SW 1271 (cell line): ENCODE measurements around the gene SEL1L3.
"Not testable (repeated sequence)": the region's sequence is repeated elsewhere in the genome, so short reads cannot be mapped to it uniquely, and the experiment has no call there.

Experiments used
- DNase-seq, 2 experiments: peaks; one replicate each; lab custom pipeline; 2025; lab: John Stamatoyannopoulos, UW

Gene SEL1L3

DNA sequence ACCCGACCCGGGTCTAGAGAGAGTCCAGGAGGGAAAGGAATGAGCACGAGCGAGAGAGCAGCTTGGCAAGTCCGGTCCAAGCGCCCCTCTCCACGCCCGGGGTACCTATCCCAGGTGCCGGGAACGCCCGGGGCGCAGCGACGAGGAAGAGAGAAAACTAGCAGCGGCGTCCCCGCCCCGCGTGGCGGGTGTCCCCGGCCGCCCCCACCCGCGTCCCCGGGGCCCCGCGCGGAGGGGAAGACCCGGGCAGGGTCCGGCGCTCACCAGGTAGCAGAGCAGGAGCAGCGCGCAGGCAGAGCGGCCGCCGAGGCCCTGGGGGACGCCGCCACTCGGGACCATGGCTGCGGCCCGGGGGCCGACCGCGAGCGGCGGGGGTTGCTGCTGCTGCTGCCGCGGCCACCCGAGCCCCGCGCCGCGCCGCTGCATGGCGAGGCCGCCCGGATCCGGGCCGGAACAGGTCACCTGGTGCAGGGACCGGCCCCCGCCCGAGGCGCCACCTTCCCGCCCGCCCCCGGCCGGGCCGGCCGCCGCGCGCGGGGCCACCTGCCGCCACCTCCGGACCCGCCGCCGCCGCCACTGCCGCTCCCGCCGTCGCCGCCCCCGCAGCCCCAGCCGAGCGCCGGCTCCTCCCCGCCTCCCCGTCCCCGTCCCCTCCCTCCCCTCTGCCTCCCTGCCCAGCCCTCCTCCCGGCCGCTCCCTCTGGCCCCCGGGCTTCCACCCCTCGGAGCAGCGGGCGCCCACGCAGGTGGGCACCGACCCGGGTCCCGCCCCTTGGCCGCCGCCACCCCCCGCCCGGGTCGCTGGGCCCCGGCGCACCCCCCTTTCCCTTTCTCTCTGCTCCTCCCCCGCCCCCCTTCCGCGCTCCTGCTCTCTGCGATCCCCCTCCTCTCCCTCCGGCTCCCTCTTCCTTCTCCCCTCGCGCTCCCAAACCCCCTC, at the start of gene SEL1L3:
Gene SEL1L3, minus strand, starts transcription at position 578 of the 936 bp plus-strand sequence. Its CDS starts 152 bp downstream, at position 426.
- no peak for DNase-seq

DNA sequence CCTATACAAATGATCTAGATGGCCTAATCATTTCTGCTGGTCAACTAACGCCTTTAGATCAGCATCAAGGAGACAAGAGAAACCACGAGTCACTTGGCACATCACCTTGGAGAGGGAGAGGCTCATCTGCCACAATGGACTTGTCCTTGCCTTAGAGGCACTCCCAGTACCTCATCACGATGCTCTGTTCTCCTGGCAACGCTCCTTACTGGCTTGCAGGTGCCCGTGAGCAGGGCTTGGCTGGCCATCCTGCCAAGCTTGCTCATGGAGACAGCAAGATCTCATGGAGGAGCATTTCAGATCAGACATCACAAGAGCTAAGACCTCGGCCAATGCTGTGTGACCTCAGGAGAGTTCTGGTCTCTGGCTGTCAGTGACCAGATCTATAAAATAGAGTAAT, 48.6 kb upstream of the SEL1L3 start:
- DNase-seq, result no peak

GRCh38 chr4:25908491-25908901, 45.7 kb upstream of the SEL1L3 start:
- peak; percentile 13 to 83 for DNase-seq

DNA sequence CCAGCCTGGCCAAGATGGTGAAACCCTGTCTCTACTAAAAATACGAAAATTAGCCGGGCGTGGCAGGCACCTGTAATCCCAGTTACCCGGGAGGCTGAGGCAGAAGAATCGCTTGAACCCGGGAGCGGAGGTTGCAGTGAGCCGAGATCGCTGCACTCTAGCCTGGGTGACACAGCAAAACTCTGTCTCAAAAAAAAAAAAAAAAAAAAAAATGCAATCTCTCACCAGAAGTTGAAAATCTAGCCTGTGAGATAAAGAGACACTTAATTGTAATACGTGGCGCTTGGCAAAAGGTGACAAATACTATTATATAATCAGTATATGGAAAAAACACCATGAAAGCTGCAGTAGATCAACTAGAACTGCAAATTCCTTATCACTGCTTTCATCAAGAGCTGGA, 43.3 kb upstream of the SEL1L3 start:
- not testable (repeated sequence) for DNase-seq

GRCh38 chr4:25905371-25905770, 42.6 kb upstream of the SEL1L3 start:
- DNase-seq, result no peak

GRCh38 chr4:25904748-25905082, 41.9 kb upstream of the SEL1L3 start:
- no peak for DNase-seq

DNA sequence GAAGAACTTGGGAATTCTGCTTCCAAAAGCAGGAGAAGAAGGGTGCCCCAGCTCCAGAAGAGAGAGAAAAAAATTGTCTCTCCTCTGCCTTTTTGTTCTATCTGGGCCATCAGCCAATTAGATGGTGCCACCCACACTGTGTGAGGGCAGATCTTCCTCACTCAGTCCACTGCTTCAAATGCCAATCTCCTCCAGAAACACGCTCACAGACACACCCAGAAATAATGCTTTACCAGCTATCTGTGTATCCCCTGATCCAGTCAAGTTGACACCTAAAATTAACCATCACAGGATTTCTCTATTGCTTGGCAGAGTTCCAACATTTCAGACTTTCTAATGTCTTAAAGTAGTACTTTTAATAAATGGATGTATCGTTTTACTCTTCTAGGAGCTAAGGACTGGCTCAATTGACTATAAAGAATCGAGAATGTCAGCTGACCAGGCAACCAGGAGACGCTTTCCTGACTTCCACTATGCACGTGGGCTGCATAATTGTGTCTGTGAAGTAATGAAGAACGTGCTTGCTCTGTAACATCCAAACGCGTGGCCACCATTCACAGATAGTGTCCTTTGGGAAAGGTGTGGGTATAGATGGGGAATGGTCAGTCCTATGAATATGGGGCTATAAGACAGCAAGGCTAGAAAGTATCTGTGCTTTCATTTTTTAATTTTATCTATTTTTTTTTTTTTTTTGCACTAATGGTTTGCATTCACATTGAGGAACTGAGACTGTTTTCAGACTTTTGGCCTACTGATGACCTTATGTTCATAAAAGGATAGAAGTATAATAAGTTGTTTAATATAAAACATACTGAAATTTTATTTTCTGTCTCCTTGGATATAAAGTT, 41.3 kb upstream of the SEL1L3 start:
- DNase-seq, result no peak

DNA sequence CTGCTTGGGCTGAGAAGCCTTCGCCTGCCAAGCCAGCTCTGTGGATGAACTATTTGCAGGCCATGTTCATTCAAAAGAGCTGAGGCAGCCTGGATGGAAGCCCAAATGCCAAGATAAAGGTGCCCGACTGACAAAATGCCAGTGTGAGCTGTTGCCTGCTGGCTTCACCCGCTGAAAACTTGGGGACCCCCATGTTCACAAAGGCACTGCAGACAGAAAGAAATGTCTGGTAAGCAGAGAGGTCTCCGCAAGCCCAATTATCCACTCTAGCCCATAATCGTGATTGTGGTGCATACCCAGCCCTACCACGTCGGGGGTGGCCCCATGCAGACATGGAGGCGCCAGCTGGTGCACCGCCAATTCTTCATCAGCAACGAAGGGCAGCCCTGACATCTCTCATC, 38.2 kb upstream of the SEL1L3 start:
- no peak for DNase-seq

DNA sequence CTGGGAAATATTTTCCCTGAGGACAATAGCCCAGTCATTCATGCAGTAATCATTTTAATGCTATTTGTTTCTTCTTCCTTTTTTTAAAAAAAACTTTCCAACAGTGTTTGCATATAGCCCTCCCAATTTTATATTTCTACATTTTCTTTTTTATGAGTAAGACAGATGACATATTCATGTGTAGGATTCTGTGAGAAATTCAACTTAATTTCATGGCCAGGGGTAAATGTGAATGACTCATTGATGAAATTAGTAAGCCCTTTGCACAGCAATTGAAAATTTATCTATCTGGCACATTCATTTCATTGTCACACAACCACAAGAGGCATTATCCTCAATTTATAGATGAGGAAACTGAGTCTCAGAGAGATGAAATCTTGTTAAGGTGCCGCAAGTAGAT, 37.5 kb upstream of the SEL1L3 start:
- DNase-seq, result no peak

DNA sequence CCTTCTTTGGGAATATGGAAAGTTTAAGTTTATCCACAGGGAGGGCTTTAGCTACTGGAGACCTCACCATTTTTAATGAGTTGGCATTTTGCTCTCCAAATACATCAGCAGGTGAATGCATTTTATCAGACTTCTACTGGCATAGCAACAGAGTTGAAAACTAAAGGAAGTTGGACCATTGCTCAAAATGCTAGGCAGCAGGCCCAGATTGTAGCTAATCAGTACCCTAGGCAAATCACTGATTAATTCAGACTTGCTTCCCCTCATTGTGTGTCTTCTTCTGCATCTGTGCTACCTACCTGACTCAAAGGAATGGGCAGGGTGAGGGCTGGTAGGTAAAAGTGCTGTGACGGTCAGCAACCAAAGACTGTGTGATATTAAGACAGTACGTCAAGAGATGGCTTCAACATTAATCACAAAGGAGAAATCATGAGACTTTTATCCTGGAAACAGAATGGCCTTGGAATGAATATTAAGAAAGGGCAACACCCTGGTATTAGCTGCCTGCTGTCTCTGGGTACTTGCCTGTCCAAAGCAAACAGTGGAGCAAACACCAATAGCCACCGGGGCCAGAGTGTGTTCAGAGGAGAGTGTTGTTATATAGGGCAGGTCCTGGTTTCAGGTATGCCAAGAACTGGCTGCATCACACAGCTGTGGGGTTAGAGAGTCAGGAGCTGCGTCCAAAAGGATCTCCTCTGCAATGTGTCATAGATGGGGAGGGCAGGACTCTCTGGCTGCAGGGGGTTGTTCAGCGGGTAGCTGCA, 34.2 kb upstream of the SEL1L3 start:
- no peak for DNase-seq

DNA sequence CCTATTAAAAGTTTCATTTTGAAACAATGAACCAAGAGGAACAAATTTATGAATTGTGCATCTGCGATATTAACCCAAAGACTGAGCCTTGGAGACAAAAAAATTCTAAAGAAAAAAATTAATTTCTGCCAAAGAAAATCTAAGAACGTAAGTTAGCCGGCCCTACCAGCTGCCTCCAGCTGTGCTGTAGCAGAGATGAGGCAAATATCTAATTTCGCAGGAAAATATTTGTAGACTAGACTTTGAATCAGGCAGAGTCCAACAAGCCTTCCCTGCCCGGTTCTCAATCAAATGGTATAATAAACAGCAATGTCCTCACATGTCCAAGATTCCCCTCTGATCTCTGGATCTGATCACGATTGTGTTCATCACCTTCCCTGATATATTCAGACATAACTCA, 30.0 kb upstream of the SEL1L3 start:
- no peak for DNase-seq

- no peak for DNase-seq
Measured at GRCh38 chr4:25890571-25891485, 28.0 kb upstream of the SEL1L3 start.

- no peak for DNase-seq
Measured at GRCh38 chr4:25889589-25890503, 27.1 kb upstream of the SEL1L3 start.

DNA sequence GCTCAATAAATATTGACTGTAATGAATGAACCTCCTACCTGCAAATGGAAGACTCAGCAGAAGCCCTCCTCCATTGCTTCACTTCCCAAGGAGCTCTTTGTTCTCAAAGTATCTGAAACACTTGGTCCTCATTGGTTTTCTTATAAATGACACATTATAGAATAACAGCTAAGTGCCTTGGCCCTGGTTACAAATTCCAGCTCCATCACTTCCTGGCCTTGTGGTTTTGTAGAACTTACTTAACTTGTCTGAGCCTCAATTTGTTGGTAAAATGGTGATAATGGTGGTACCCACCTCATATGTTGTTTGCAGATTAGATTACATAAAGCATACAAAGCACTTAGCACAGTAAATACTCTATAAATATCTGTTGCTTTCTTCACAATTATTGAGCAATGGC, 26.0 kb upstream of the SEL1L3 start:
- no peak for DNase-seq

DNA sequence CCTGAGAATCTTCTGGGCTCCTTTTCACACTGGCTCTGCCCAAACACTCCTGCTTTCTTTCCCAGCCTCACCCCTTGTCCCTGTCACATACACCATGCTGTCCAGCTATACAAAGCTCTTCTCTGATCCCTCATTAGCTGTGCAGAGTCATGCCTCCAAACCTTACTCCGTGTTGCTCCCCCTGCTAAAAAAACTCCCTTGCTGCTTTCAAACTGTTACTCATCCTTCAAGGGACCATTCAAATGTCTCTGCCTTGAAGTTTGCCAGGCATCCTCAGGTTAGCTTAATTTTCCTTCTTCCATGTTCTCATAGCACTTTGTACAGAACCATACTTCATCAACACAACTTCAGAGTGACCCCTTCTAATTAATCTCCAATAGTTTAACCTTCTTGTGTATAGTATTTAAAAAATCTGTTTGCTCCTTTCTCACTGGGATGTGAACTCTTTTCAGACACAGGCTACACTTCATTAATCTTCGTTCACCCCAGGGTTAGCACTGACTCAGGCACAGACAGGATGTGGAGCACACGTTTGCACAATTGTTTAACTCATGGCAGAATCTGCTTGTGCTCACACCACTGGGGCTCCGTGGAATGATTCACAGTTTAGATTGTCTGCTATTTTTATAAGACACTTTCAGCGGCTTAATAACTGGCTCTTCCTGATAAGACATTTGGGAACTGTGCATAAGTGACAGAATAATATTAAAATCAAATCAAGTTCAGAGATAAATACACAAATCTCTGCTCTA, 21.4 kb upstream of the SEL1L3 start:
- no peak for DNase-seq

DNA sequence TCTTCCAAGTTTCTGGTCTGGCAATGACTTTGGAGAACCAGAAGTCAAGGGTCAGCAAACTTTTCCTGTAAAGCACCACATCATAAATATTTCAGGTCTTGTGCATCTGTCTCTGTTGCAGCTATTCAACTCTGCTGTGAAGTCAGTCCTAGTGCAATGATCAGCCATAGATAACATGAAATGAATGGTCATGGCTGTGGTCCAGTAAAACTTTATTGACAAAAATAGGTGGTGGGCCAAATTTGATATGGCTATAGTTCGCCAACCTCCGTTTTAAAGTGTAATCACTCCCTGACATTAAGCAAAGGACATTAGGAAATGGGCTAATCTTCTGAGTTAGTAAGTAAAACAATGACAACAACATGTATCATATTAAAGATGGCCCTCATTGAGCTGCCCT, 20.8 kb upstream of the SEL1L3 start:
- DNase-seq, result no peak

- DNase-seq, result no peak
Measured at GRCh38 chr4:25882226-25882625, 19.4 kb upstream of the SEL1L3 start.

- DNase-seq, result no peak
Measured at GRCh38 chr4:25881193-25881592, 18.4 kb upstream of the SEL1L3 start.

- no peak for DNase-seq
Measured at GRCh38 chr4:25879991-25880651, 17.3 kb upstream of the SEL1L3 start.
